NCI-H2107 (cell line): ENCODE measurements around the gene SLC35E2B.

ENCODE experiments used
- DNase-seq: peaks from one replicate; lab custom pipeline; 2025; lab: John Stamatoyannopoulos, UW

SLC35E2B gene

DNA sequence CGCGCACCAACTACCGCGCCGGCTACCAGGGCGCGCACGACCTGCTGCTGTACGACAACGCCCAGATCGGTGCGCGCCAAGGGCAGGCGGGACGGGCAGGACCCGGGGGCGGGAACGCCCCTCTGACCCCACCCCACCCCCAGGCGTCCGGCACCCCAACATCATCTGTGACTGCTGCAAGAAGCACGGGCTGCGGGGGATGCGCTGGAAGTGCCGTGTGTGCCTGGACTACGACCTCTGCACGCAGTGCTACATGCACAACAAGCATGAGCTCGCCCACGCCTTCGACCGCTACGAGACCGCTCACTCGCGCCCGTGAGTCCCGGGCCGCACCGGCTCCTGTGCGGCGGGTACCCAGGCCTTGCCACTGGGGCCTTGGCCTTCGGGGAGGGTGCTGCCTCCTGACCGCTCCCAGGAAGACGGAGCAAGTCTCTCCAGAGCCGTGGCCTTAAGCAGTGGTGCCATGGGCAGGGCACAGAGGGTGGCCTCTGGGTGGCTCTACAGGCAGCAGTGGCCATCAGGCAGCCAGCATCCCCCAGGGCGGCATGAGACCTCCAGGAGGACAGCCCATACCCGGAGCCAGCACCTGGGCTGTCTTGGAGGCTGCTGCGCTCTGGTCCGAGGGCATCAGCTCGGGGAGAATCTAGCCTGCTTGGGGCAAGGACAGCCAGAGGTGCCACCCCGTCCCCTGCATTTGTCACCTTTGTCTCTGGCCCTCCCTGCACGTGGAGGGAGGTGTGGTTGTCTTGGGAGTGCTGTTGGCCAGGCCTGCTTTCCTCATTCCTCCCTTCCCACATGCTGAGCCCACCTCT, 68.8 kb downstream of the SLC35E2B start:
- DNase-seq, result no peak

DNA sequence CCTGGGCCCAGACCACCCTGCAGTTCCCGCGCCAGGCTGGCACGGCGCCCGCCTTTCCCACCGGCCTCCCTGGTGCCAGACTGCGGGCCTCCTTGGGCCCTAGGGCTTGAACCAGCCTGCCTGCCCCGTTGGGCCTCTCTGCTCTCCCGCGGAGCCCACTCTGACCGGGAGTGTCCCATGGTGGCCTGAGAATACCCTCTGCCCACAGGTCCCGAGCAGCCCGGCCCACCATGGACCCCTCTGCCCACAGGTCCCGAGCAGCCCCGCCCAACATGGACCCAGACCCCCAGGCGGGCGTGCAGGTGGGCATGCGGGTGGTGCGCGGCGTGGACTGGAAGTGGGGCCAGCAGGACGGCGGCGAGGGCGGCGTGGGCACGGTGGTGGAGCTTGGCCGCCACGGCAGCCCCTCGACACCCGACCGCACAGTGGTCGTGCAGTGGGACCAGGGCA, 69.4 kb downstream of the SLC35E2B start:
- no peak for DNase-seq

DNA sequence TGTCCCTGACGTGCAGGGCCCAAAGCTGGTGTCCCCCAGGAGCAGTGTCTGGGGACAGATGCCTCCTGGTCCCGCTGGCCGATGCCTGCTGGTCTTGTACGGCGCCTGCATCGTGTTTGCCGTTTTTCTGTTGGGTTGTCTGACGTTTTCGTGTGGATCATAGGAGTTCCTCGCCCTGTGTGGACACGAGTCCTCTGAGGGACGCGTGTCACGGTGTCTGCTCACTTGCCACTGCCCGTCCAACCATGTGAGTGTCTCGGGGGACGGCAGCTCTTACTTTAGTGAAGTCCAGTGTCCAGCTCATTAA, 69.9 kb downstream of the SLC35E2B start:
- DNase-seq, result no peak

DNA sequence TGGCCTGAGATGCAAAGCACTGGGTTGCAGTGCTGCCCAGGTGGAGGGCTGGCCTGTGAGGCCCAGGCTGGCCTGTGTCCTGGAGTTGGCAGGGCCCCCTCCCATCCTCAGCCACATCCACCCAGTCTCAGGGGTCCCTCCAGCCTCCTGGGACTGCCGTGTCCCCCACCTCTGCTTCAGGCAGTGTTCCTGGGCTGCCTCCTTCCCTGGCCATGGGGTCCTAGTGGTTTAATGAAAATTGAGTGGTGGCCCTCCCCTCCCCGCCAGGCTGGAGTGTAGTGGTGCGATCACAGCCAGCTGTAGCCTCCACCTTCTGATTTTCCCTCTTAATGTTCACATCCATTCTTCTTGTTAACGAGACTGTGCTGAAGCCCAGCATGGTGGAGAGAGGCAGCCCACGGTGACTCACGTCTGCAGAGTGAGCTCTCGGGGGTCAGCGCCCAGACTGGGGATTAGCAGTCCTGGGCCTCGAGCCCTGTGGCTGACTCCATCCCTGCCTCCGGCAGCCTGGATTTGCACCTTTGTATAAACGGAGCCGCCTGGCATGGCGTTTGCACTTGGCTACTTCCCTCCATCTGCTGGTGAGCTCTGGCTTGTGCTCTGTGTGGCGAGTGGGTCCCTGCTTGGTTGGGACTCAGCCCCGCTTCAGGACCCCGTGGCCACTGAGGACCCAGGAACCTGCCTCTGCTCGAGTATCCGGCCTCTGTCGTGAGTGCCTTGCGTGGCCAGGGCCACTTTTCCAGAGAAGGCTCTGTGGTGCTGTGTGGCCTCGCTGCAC, 70.4 kb downstream of the SLC35E2B start:
- no peak for DNase-seq

DNA sequence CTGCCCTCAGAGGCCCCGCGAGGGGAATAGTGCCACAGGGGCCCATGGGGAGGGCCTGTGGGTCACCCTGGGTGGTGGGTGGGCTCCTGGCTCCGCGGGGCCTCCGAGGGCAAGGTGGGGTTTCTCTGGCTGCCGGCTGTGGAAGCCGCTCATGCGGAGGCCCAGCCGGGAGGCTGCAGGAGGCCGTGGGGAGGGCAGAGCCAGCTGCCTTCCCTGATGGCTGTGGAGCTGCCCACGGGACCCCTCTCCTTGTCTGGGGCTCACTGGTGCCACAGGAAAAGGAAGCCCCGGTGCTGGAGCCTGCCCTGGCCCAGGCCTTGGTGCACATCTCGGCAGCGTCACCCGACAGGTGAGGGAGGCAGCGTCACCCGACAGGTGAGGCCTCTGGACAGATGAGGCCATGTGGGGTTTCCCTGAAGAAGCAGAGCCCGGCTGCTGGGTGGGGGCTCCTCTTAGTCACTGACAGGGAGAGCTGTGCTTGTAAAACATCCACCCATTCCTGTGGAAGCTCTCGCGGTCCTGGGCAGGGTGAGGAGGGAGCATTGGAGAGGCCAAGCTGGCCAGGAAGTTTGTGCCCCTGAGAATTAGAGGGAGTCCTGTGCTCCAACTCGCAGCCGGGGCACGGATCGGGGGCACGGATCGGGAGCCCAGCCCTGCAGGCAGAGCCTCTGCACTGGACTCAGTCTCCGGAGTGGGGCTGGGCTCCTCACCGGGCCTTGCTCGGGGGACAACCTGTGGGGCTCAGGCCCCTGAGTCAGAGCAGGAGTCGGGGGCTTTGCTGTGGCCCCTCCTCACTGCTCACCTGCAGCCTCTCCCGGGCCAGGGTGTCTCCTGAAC, 71.2 kb downstream of the SLC35E2B start:
- no peak for DNase-seq

DNA sequence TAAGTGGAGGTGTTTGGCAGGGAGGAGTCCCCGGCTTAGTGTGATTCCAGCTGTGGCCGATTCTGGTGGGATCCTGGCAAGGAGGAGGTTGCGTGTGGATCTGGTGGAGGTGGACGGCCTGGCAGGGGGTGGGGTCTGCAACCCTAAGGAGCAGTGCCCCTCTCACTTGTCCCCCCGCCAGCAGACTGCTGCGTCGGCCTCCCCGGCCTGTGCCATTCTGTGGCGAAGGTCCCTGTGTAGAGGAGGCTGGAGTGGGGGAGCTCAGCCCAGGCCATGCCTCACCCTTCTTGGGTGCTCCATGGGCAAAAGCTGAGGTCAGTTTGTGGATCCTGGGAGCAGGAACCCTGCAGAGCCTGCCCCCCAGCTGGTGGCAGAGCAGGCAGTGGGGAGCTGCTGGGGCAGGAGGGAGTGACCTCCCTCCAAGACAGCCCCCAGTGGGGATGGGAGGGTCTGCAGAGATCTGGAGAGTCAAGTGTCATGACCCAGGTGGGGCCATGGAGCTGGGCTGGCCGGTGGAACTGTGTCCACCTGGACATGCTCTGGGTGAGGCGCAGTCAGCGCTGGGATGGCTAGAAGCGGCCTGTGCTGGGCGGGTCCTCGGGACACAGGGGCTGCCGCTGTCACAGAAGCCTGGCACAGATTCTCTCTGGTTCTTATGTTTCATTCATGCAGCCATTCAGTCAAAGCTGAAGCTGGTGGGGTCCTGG, 72.0 kb downstream of the SLC35E2B start:
- DNase-seq, result no peak

DNA sequence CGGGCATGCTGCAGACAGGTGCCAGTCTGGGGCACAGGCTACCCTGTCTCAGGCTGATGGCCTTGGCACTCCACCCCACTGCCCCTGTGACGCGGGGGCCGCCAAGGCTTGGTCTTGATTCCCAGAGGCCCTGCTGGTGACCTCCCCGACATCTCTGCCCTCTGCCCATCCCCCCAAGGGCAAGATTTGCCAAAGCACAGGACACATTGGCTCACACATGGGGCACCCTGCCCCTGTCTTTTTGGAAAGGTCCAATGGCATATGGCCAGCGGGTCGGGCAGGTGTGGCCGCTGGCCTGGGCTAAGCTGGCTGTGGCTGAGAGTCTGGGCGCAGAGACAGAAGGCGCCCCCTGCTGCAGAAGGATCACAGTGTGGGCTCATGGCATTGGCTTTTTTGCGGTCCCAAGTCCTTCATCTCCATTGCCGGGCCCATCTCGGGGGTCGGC, 72.7 kb downstream of the SLC35E2B start:
- no peak for DNase-seq

DNA sequence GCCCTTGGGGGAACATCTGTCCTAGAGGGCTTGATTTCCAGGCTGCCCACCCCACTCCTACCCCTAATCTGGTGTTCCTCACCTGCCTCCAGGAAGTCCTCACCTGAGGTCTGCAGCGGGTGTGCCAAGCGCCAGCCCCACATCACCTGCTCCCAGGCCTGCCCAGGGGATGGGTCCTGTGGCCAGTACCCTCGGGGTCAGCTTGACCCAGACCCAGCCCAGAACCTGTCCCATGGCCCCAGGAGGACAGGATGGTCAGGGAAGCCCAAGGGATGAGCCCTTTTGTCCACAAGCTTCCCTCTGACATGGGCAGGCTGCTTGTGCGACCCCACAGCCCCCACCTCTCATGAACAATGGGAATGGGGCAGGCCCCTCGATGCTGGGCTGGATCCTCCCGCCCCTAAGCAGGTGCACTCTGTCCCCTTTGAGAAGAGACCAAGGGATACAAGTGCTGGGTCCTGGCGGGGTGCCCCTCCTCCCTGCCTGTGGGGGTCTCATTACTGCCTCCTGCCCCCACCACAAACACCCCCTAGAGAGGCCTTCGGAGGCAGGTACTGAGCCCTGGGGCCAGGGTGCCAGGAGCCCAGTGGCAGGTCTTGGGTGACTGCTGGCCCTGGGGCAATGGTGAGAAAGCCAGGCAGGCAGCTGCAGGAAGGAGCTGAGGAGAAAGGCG, 74.1 kb downstream of the SLC35E2B start:
- no peak for DNase-seq

DNA sequence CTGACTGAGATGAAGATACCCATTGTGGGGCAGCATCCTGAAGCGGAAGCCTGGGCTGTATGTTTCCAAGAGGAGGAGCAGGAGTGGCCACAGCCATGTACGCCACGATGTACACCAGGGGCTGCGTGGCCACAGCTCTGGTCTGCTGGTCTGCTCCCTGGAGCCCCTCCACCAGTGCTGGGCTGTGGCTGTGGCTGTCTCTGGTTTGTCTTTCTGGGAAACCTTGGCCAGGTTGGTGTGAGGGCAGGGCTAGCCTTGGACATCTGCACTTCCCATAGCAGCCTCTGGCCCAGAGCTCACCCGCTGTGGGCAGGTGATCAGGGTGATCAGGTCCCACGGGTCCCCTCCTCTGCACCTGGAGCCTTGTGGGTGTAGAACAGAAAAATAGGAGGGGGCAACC, 74.7 kb downstream of the SLC35E2B start:
- no peak for DNase-seq

DNA sequence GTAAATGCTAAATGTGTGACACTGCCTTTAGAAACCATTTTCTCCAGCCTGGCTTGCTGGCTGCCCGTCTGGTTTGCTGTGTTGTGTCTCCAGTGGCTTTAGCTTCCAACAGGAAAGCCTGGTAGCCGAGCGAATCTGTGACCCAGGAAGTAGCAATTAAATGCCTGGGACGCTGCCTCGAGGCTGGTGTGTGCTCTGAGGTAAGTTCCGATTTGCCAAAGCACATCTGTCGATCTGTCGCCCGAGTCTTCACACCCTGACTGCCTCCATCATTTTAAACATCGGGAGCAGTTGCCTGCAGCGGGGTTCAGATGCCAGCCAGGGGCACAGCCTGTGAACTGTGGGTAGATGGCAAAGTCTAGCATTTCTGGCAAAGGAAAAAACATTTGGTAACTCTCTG, 75.1 kb downstream of the SLC35E2B start:
- no peak for DNase-seq

DNA sequence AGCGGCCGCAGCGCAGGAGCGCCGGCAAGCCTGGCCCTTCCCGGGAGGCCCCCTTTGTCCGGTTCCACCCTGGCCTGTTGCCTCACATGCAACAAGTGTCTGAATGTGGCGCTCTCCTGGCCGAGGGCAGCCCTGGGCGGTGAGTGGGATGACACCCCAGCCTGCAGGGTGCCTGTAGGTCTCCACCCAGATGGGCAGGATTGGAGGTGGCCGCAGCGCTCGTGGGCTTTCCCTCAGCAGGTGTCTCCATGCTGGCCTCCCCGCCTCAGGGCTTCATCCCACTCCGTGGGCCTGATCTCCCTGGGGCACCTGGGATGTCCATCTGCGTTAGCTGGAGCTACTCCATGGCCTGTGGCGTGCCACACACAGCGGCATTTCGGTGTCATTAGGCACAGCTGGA, 75.8 kb downstream of the SLC35E2B start:
- no peak for DNase-seq

DNA sequence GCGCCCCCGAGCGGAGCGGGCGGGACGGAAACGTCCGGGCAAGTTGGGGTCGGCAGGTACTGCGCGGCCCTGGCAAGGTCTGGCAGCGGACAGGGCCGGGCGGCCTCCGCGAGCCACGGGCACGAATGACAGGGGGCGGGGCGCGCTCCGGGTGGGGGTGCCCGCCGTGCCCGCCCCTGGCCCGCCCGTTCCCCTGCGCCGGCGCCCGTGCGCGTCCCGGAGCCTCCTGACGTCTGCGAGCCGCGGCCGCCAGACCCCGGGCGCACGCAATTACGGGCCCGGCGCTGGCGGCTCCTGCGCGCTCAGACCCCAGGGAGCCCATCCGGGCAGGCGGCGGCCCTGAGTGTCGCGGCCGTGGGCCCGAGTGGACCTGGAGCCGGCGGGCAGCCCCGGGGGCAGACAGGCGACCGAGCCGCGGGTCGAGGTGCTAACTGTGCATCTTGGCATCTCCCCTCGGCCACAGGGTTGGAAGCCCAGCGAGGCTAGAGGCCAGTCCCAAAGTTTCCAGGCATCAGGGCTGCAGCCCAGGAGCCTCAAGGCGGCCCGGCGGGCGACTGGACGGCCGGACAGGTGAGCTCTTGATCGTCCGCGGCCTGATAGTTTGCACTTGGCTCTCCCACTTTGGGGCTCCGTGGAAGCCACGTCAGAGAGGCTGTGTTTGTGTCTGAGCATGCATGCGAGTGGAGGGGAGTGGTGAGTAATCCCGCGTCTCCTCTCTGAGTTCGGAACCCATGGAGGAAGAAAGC, 76.4 kb downstream of the SLC35E2B start:
- DNase-seq, result no peak

DNA sequence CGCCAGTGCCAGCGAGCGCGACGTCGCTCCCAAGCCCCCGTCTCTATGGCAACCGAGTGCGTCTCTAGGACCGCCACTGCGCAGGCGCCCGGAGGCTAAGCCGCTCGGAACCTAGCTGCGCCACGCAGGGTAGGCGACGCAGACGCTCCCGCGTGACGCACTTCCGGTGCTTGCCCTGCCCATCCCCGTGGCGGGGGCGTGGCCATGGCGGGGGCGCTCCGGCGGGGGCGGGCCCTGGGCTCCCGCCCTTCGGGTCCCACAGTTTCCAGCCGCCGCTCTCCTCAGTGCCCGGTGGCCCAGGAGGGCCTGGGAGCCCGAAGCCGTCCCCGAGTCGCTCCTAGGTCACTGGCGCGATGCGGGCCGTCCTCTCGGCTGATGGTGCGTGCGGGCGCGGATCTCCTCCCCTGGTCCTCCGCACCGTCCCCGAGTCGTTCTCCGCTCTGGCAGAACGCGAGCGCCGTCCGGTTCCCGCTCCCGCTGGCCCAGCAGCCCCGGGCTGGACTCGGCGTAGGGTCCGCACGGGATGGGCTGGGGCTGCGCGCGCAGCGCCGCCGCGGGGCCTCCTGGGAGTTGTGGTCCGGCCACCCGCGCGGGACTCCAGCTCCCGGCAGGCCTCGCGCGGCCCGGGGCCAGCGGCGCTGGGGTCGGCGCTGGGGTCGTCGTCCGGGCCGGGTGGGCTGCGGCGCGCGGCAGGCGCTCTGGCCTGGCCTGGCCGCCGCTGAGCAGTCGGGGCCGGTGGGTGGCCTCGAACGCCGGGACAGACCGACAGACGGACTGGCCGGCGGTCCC, 77.1 kb downstream of the SLC35E2B start, which contains the start of gene MIB2:
Gene MIB2 (plus strand): TSS at position 245 of the 789 bp plus-strand sequence. CDS start 7,953 bp downstream, outside the sequence.
- peak; percentile 11 for DNase-seq

DNA sequence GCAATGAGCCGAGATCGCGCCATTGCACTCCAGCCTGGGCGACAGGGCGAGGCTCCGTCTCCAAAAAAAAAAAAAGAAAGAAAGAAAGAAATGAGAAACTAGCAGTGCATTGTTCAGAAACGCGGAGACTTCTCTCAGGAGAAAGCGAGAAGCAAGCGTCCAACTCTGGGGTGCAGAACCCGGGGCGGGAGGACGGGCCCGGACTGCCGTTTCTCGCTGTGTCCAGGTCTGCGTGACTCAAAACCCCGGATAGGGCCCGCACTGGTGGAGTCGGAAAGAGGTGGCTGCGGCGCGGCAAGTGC, 77.7 kb downstream of the SLC35E2B start:
- DNase-seq, result no peak

DNA sequence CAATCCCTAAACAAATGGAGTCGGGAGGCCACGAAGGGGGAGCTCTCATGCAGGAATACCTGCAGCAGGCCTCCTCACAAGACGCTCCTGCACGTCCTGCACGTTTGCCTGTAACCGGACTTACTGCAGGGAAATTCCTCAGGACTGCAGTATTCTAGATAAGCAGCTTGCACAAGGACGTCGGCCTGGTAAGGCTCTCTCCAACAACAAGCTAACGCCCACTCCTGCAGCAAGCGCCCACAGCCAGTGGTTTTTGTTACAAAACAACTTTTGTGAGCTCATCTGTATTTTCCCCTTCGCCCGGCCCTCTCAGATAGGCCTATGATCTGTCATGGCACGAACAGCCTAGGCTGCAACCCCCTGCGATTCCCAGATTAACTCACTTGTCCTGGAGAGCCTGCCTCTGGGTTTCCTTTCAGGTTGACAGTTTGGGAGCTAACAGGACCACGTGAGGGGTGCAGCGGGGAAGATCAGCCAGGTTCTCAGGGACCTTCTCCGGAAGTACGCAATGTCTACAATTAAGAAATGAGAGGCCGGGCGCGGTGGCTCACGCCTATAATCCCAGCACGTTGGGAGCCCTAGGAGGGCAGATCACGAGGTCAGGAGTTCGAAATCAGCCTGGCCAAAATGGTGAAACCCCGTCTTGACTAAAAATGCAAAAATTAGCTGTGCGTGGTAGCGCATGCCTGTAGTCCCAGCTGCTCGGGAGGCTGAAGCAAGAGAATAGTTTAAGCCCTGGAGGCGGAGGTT, 78.2 kb downstream of the SLC35E2B start:
- DNase-seq, result no peak

DNA sequence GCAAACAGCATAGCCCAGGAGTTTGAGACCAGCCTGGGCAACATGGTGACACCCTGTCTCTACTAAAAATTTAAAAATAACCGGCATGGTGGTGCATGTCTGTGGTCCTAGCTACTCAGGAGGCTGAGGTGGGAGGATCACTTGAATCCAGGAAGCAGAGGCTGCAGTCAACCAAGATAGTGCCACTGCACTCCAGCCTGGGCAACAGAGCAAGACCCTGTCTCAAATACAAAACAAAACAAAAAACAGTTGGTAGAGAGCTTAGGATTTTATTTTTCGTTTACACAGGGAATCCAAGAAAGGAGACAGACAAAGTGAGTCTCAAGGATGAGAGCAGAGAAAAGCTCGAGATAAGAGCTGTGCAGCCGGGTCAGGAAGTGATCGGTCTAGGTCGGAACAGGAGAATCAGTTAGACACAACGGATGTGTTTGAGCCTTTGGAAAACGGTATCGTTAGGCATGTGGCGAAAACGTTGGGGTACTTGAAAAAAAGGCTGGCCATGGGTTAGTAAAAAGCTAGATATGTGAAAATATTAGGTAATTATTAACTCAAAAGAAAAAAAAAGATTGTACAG, 79.0 kb downstream of the SLC35E2B start:
- DNase-seq, result no peak

DNA sequence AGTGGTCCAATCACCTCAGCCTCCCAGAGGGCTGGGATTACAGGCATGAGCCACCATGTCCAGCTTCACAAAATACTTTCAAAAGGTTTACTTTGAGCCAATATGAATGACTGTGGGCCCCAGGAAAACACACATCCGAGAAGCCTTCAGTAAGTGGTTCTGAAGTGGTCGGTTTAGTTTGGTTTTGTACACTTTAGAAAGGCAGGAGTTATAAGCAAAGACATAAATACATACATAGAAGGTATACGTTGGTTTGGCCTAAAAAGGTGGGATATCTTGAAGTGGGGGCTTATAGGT, 80.5 kb downstream of the SLC35E2B start:
- DNase-seq, result no peak

DNA sequence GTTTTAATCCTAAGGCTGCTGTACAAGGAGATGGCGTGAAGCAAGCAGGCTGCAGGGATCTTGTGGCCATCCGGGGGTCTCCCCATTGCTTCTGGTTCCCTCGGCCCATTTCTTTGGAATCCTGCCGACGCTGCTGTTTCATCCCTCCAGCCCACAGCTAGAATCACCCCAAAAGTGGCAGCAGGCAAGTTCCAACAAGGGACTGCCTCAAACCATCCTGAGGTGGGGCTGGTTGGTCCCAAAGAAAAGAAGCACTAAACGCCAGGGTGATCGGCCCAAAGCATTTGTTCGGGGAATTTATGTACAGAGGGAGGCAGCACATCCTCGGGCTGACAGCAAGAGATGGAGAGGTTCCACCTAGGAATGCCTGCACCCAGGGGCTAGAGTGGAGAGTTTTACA, 81.8 kb downstream of the SLC35E2B start:
- no peak for DNase-seq
